A549 (cell line): Measurements from ENCODE around the gene ANKRD27. TPM values are rescaled to one million over a fixed set of nuclear protein-coding genes. Genes with fewer than 3 reads are reported as not detected.
"Not testable (repeated sequence)": the region's sequence is repeated elsewhere in the genome, so short reads cannot be mapped to it uniquely, and the experiment has no call there.

Experiments used
- ATAC-seq, 2 experiments: fragments of 200-7000 bp in 1 of 2; fragments of >200 bp in 1 of 2; cut with Nextera tagmentation in 1 of 2; cut with Tn5 transposase in 1 of 2; 3 replicates each; pipeline versions ENCODE4 v1.8.0 to v1.9.1; 2018 to 2020; ENCODE audit warnings: mild to moderate bottlenecking in 1 of 2, moderate library complexity in 1 of 2
- CTCF ChIA-PET: fragments of 300-600 bp; sonication (Branson Sonifier 250); formaldehyde crosslinking; extraction: SDS; loops from one replicate; lab custom pipeline; 2021; ENCODE audit warnings: antibody characterized with exemption, inconsistent platforms; lab: Yijun Ruan, JAX
- POLR2A ChIA-PET: fragments of 350-600 bp; formaldehyde crosslinking; extraction: SDS; loops from one replicate; lab custom pipeline; 2021; ENCODE audit warnings: antibody characterized with exemption, inconsistent platforms; lab: Yijun Ruan, JAX
- DNase-seq, 2 experiments: peaks; one replicate each; pipeline versions ENCODE4 v3.0.0 to v3.0.0-alpha.2; 2011 to 2016; ENCODE audit warnings: low read depth in 1 of 2, low spot score in 1 of 2
- FAIRE-seq: peaks from 2 replicates; lab custom pipeline; 2011; peaks lifted over from hg19 to GRCh38; lab: Jason Lieb, UNC
- H3K27ac ChIP-seq, 2 experiments: fragments of >200 bp; sonication (Bioruptor Twin); formaldehyde crosslinking; 3 replicates each; pipeline ENCODE4 v1.5.1; 2016 to 2017
- H3K4me1 ChIP-seq: fragments of >200 bp; sonication (Bioruptor Twin); formaldehyde crosslinking; 3 replicates; pipeline ENCODE4 v1.6.1; 2016
- H3K4me2 ChIP-seq: fragments of >200 bp; sonication (Bioruptor Twin); formaldehyde crosslinking; 3 replicates; pipeline ENCODE4 v1.6.1; 2016
- H3K4me3 ChIP-seq: fragments of >200 bp; sonication (Bioruptor Twin); formaldehyde crosslinking; 3 replicates; pipeline ENCODE4 v1.5.1; 2016
- H3K9me3 ChIP-seq: fragments of >200 bp; sonication (Bioruptor Twin); formaldehyde crosslinking; 3 replicates; pipeline ENCODE4 v1.6.1; 2016
- CBX2 ChIP-seq: fragments of 200-600 bp; sonication (generic); IDR thresholded peaks from 2 replicates; pipeline ENCODE4 v1.6.1; 2016; ENCODE audit warnings: low read depth, mild to moderate bottlenecking, borderline replicate concordance
- CHD4 ChIP-seq: fragments of 200-600 bp; sonication (generic); IDR thresholded peaks from 2 replicates; pipeline ENCODE4 v1.6.1; 2016; ENCODE audit warnings: antibody characterized with exemption, mild to moderate bottlenecking, borderline replicate concordance
- CTCF ChIP-seq: fragments of >200 bp; sonication (Bioruptor Twin); formaldehyde crosslinking; IDR thresholded peaks from 3 replicates; pipeline ENCODE4 v1.5.1; 2016
- E2F6 ChIP-seq: IDR thresholded peaks from 2 replicates; pipeline ENCODE4 v1.6.1; 2012; ENCODE audit warnings: low read depth, borderline replicate concordance
- ESRRA ChIP-seq: fragments of 150-350 bp; IDR thresholded peaks from 2 replicates; pipeline ENCODE4 v1.6.1; 2014; ENCODE audit warnings: mild to moderate bottlenecking, low read length, borderline replicate concordance
- FOSB ChIP-seq: fragments of 250-450 bp; sonication (Bioruptor Pico); IDR thresholded peaks from 2 replicates; pipeline ENCODE4 v1.5.0; 2020; ENCODE audit warnings: mild to moderate bottlenecking, moderate library complexity
- GATA3 ChIP-seq: IDR thresholded peaks from 2 replicates; pipeline ENCODE4 v1.6.1; 2012; ENCODE audit warnings: borderline replicate concordance
- HEYL ChIP-seq: fragments of 250-450 bp; sonication (Bioruptor Pico); IDR thresholded peaks from 2 replicates; pipeline ENCODE4 v1.8.0; 2021; ENCODE audit warnings: mild to moderate bottlenecking, moderate library complexity
- JUN ChIP-seq, 2 experiments: fragments of >200 bp; sonication (Bioruptor Twin); formaldehyde crosslinking; IDR thresholded peaks; 2 replicates in 1 of 2; 3 replicates in 1 of 2; pipeline ENCODE4 v1.6.1; 2016 to 2017
- MYC ChIP-seq: IDR thresholded peaks from 2 replicates; pipeline ENCODE4 v1.6.1; 2012; ENCODE audit warnings: mild to moderate bottlenecking, inconsistent platforms, low read length, improper control_type of control experiment, borderline replicate concordance
- POLR2A ChIP-seq: IDR thresholded peaks from 2 replicates; pipeline ENCODE4 v1.6.1; 2012; ENCODE audit warnings: mild to moderate bottlenecking, low read length
- POLR2AphosphoS2 ChIP-seq: conservative IDR thresholded peaks from 2 replicates; pipeline ENCODE4 v1.6.1; 2012; ENCODE audit warnings: low read length, improper control_type of control experiment, inconsistent platforms
- RCOR1 ChIP-seq: fragments of 150-350 bp; IDR thresholded peaks from 2 replicates; pipeline ENCODE4 v1.6.1; 2014; ENCODE audit warnings: antibody characterized with exemption, low read length, low read depth
- RFX5 ChIP-seq: fragments of 450-650 bp; IDR thresholded peaks from 2 replicates; pipeline ENCODE4 v1.7.1; 2014; ENCODE audit warnings: antibody characterized with exemption, mild to moderate bottlenecking, moderate library complexity
- SMC3 ChIP-seq: fragments of >200 bp; sonication (Bioruptor Twin); formaldehyde crosslinking; IDR thresholded peaks from 3 replicates; pipeline ENCODE4 v1.6.1; 2018; ENCODE audit warnings: inconsistent platforms
- TFCP2L1 ChIP-seq: fragments of 250-450 bp; sonication (Bioruptor Pico); IDR thresholded peaks from 2 replicates; pipeline ENCODE4 v1.5.0; 2021; ENCODE audit warnings: mild to moderate bottlenecking
- TP53 ChIP-seq: fragments of 250-450 bp; sonication (Bioruptor Pico); IDR thresholded peaks from 2 replicates; pipeline ENCODE4 v1.5.0; 2021; ENCODE audit warnings: mild to moderate bottlenecking, moderate library complexity
- ZC3H11A ChIP-seq: fragments of 450-650 bp; IDR thresholded peaks from 2 replicates; pipeline ENCODE4 v1.6.1; 2014; ENCODE audit warnings: antibody characterized with exemption, mild to moderate bottlenecking
- ZNF302 ChIP-seq: fragments of 250-450 bp; sonication (Bioruptor Pico); IDR thresholded peaks from 2 replicates; pipeline ENCODE4 v1.9.0; 2021; ENCODE audit warnings: inconsistent platforms, mild to moderate bottlenecking, moderate library complexity
- ZSCAN20 ChIP-seq: fragments of 250-450 bp; sonication (Bioruptor Pico); IDR thresholded peaks from 2 replicates; pipeline ENCODE4 v1.8.0; 2022; ENCODE audit warnings: mild to moderate bottlenecking, moderate library complexity
- WGBS: methylation state at CpG from one replicate; pipeline ENCODE4 v1.1.6; 2017; ENCODE audit errors: missing lambda C conversion rate; 5-methylcytosine and 5-hydroxymethylcytosine counted together
- polyA plus RNA-seq, 4 experiments: library from polyadenylated mRNA; depleted of rRNA in 3 of 4; stranded (reverse); fragments of >200 nt; fragmentation: RNase III in 1 of 4; extraction: RNeasy Plus Mini Kit Qiagen cat#74134 plus additional on column Dnase treatment in 1 of 4; gene quantifications; 2 replicates in 3 of 4; 3 replicates in 1 of 4; pipeline ENCODE4 v1.2.3, GENCODE V29; 2011 to 2017
- TF ChIP-seq, protein P1 (sequence below): fragments of 250-450 bp; sonication (Bioruptor Pico); IDR thresholded peaks from 2 replicates; pipeline ENCODE4 v1.5.0; 2021; ENCODE audit warnings: mild to moderate bottlenecking, moderate library complexity, borderline replicate concordance
- TF ChIP-seq, protein P2 (sequence below): fragments of 200-600 bp; sonication (generic); IDR thresholded peaks from 2 replicates; pipeline ENCODE4 v1.6.1; 2016; ENCODE audit warnings: antibody characterized with exemption, mild to moderate bottlenecking, moderate library complexity

The ANKRD27 gene
- polyA plus RNA-seq, 2 of the 4 experiments (the other 2 are of a cell fraction) = 23.1 to 60.8 TPM

DNA sequence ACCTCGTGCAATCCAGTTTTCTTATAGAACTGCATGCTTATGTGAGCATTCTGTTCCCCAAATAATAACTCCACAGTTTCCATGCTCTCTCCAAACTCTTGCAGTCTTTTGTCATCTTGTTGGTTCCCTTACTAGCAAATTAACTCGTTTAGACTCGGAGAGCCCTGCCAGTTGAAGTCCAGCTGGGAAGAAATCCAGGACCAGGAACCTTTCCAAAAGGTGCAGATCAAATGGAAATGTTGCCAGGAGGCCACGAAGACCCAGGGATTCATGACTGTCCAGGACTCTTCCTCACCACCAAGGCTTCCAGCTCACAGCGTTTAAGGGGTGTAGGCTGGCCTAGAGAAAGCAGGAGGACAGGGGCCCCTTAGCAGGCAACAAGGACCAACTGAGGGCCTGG lies 42.5 kb upstream of the ANKRD27 start:
- no peak for TF ChIP-seq TFCP2L1
- no peak for TF ChIP-seq POLR2AphosphoS2
- TF ChIP-seq E2F6 = no peak
- TF ChIP-seq GATA3 = no peak
- no peak for TF ChIP-seq ZSCAN20
- FAIRE-seq (peak; percentile 97), DNase-seq (no peak), ATAC-seq (peak; percentile 16 to 20; a peak in 2 of 6 replicates)
- no peak overlapping the region for H3K27ac ChIP-seq
- no peaks in the 10 kb centered on the region for H3K4me1 ChIP-seq
- H3K9me3 ChIP-seq = no peaks in the 10 kb centered on the region
- no peak overlapping the region for H3K4me2 ChIP-seq
- POLR2A ChIA-PET = no interaction called here
- no peak overlapping the region for H3K4me3 ChIP-seq
- WGBS = 93% methylated on average over 5 of the region's 5 CpGs
- CTCF ChIA-PET = interaction anchor here (0.7 to 1.8 kb wide), 6 partner anchors 9 to 493 kb away, joined by 3 to 6 read pairs (median 3); no protein-coding TSS in a partner anchor

DNA sequence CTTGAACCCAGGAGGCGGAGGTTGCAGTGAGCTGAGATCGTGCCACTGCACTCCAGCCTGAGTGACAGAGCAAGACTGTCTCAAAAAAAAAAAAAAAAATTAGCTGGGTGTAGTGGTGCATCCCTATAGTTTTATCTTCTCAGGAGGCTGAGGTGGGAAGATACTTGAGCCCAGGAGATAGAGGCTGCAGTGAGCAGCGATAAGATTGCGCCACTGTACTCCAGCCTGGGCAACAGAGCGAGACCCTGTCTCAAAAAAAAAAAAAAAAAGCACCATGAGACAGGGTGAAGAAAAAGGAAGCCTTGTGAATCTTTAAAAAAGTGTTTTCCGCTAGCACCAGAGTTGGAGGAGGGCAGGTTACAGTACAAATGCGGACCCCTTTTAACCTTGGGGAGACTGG lies 41.2 kb upstream of the ANKRD27 start:
- H3K9me3 ChIP-seq, H3K27ac ChIP-seq, H3K4me3 ChIP-seq, ATAC-seq, DNase-seq, H3K4me2 ChIP-seq, POLR2A ChIA-PET, H3K4me1 ChIP-seq, FAIRE-seq: not testable (repeated sequence)
- 94% methylated on average over 7 of the region's 7 CpGs for WGBS
- CTCF ChIA-PET = interaction anchor here (0.6 to 2.2 kb wide), 4 partner anchors 18 to 259 kb away, joined by 3 to 7 read pairs (median 3); partner anchors contain the start of gene NUDT19

DNA sequence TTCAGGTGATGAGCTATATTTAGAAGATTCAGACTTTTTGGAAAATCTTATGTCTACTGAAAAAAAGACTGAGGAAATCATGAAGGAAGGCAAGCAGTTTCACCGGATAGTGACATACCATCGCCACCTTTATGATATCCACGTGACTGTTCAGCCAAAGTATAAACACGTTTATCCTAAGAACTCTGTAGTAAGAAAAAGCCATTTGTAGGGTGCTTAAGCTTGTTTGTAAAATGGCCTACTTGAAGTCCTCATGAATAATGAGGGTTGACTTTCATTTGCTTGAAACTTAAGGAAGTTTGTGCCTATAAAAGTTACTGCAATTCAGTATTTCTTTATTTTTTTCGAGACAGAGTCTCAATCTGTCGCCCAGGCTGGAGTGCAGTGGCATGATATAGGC lies 36.8 kb upstream of the ANKRD27 start:
- ATAC-seq (no peak), DNase-seq (no peak), FAIRE-seq (no peak)
- H3K4me3 ChIP-seq = no peak overlapping the region
- H3K9me3 ChIP-seq = no peaks in the 10 kb centered on the region
- CTCF ChIA-PET = interaction anchor here (0.6 to 1.2 kb wide), 3 partner anchors 8 to 420 kb away, joined by 3 to 4 read pairs (median 3); partner anchors contain the start of genes TDRD12 and WDR88
- POLR2A ChIA-PET = no interaction called here
- no peak for TF ChIP-seq HEYL
- TF ChIP-seq, protein P1, sequence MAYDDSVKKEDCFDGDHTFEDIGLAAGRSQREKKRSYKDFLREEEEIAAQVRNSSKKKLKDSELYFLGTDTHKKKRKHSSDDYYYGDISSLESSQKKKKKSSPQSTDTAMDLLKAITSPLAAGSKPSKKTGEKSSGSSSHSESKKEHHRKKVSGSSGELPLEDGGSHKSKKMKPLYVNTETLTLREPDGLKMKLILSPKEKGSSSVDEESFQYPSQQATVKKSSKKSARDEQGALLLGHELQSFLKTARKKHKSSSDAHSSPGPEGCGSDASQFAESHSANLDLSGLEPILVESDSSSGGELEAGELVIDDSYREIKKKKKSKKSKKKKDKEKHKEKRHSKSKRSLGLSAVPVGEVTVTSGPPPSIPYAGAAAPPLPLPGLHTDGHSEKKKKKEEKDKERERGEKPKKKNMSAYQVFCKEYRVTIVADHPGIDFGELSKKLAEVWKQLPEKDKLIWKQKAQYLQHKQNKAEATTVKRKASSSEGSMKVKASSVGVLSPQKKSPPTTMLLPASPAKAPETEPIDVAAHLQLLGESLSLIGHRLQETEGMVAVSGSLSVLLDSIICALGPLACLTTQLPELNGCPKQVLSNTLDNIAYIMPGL (CRISPR knock-in tag) = no peak
- TF ChIP-seq CTCF = no peak
- no peak for TF ChIP-seq FOSB (CRISPR knock-in tag)
- TF ChIP-seq CBX2 = no peak
- TF ChIP-seq JUN (IDR thresholded peaks at IDR 0.05) = no peak
- TF ChIP-seq ZC3H11A = no peak
- no peak for TF ChIP-seq ZNF302 (CRISPR knock-in tag)
- no peak for TF ChIP-seq SMC3
- TF ChIP-seq CHD4 = no peak
- TF ChIP-seq, protein P2, sequence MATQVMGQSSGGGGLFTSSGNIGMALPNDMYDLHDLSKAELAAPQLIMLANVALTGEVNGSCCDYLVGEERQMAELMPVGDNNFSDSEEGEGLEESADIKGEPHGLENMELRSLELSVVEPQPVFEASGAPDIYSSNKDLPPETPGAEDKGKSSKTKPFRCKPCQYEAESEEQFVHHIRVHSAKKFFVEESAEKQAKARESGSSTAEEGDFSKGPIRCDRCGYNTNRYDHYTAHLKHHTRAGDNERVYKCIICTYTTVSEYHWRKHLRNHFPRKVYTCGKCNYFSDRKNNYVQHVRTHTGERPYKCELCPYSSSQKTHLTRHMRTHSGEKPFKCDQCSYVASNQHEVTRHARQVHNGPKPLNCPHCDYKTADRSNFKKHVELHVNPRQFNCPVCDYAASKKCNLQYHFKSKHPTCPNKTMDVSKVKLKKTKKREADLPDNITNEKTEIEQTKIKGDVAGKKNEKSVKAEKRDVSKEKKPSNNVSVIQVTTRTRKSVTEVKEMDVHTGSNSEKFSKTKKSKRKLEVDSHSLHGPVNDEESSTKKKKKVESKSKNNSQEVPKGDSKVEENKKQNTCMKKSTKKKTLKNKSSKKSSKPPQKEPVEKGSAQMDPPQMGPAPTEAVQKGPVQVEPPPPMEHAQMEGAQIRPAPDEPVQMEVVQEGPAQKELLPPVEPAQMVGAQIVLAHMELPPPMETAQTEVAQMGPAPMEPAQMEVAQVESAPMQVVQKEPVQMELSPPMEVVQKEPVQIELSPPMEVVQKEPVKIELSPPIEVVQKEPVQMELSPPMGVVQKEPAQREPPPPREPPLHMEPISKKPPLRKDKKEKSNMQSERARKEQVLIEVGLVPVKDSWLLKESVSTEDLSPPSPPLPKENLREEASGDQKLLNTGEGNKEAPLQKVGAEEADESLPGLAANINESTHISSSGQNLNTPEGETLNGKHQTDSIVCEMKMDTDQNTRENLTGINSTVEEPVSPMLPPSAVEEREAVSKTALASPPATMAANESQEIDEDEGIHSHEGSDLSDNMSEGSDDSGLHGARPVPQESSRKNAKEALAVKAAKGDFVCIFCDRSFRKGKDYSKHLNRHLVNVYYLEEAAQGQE = no peak
- no peak for TF ChIP-seq GATA3
- no peak for TF ChIP-seq ESRRA
- TF ChIP-seq POLR2A = no peak
- TF ChIP-seq RCOR1 = no peak
- no peak for TF ChIP-seq TP53 (CRISPR knock-in tag)
- TF ChIP-seq RFX5 = no peak
- TF ChIP-seq MYC = no peak
- no peaks in the 10 kb centered on the region for H3K4me1 ChIP-seq
- no peak overlapping the region for H3K27ac ChIP-seq
- H3K4me2 ChIP-seq = no peak overlapping the region
- WGBS = 93% methylated on average over 6 of the region's 6 CpGs
